OCI-LY3 (cell line): ENCODE results near the gene JADE1.

ENCODE experiments used
- EZH2phosphoT487 ChIP-seq: fragments of 200-600 bp; shearing (Covaris generic); IDR thresholded peaks from 2 replicates; pipeline ENCODE4 v1.6.1; 2018; ENCODE audit warnings: antibody characterized with exemption, mixed run types, low read depth
- TF ChIP-seq, protein P1 (sequence below): fragments of 200-600, 300-600 bp; sonication (generic); IDR thresholded peaks from 2 replicates; pipeline ENCODE4 v1.5.1; 2014; ENCODE audit warnings: antibody characterized with exemption, low read length, low read depth

DNA sequence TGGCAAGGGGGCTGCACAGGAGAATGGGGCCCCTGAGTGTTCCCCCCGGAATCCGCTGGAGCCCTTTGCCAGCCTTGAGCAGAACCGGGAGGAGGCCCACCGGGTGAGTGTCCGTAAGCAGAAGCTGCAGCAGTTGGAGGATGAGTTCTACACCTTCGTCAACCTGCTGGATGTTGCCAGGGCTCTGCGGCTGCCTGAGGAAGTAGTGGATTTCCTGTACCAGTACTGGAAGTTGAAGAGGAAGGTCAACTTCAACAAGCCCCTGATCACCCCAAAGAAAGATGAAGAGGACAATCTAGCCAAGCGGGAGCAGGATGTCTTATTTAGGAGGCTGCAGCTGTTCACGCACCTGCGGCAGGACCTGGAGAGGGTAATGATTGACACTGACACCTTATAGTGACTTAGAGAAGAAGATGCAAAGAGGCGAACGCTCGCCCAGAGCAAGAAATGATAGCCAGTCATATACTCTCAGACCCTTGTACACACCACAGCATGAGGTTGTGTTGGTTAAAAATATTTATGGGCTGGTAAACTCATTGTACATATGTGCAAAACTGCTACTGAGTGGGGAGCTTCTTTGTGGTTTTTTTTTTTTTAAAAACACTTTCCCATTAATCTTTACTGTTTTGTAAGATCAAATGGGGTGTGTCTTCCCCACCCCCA is 52.5 kb downstream of the JADE1 start:
- TF ChIP-seq, protein P1, sequence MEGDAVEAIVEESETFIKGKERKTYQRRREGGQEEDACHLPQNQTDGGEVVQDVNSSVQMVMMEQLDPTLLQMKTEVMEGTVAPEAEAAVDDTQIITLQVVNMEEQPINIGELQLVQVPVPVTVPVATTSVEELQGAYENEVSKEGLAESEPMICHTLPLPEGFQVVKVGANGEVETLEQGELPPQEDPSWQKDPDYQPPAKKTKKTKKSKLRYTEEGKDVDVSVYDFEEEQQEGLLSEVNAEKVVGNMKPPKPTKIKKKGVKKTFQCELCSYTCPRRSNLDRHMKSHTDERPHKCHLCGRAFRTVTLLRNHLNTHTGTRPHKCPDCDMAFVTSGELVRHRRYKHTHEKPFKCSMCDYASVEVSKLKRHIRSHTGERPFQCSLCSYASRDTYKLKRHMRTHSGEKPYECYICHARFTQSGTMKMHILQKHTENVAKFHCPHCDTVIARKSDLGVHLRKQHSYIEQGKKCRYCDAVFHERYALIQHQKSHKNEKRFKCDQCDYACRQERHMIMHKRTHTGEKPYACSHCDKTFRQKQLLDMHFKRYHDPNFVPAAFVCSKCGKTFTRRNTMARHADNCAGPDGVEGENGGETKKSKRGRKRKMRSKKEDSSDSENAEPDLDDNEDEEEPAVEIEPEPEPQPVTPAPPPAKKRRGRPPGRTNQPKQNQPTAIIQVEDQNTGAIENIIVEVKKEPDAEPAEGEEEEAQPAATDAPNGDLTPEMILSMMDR: no peak
- TF ChIP-seq EZH2phosphoT487: no peak
